ENCODE results near the gene BCAS1.

- no peak for TF ChIP-seq CTCF (conservative IDR thresholded peaks at IDR 0.05 in 1 of 2, IDR thresholded peaks at IDR 0.05 in 1 of 2; ENCODE audit: extremely low read depth in 1 of 2, insufficient read depth in 1 of 2, low read depth in 1 of 2, low read length in 2 of 2)
- no peak for TF ChIP-seq EZH2 (IDR thresholded peaks at IDR 0.05; ENCODE audit: borderline replicate concordance, low read length)
Observed at GRCh38 chr20:54114109-54114508, 43.7 kb upstream of the BCAS1 start.
